ENCODE results near the gene CD244.

CD244 gene

GRCh38 chr1:160844447-160845232 is 18.0 kb downstream of the CD244 start:
- no peak for DNase-seq

GRCh38 chr1:160841079-160841478 is 21.6 kb downstream of the CD244 start:
- no peak for DNase-seq

DNA sequence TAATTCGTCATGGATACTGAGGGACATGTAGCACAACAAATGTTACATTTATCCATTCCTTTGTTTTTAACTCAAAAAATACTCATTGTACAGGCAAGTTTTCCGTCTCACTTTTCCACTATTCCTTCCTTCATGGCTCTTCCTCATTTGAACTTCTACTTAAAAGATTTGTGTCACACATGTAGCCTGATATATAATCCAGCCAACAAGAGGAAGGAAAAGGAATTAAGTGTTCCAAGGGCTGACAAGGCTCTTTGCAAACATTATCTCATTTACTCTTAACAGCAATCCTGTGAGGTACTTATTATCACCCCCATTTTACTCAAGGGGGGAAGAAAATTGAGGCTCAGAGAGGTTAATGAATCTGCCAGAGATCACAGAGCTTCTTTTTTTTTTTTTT is 22.9 kb downstream of the CD244 start:
- DNase-seq: no peak

DNA sequence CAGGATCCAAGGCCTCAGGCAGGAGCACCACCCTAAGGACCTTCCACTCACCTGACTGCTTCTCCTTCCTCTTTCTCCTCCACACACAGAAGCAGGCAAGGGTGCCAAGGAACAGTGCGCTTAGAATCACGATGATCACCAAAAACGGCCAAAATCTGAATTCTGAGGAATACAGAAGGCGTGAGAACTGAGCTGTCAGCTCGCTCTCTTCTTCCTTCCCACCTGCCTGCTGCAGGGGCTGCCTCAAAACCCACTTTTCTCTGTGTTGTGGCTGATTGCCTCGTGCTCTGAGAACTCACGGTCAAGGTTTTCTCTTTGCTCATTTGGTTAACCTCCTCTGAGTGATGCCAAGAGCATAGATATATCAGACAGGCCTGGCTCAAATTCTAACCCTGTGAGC is 23.8 kb downstream of the CD244 start:
- peak in 1 of 6 experiments; percentile 26 for DNase-seq

DNA sequence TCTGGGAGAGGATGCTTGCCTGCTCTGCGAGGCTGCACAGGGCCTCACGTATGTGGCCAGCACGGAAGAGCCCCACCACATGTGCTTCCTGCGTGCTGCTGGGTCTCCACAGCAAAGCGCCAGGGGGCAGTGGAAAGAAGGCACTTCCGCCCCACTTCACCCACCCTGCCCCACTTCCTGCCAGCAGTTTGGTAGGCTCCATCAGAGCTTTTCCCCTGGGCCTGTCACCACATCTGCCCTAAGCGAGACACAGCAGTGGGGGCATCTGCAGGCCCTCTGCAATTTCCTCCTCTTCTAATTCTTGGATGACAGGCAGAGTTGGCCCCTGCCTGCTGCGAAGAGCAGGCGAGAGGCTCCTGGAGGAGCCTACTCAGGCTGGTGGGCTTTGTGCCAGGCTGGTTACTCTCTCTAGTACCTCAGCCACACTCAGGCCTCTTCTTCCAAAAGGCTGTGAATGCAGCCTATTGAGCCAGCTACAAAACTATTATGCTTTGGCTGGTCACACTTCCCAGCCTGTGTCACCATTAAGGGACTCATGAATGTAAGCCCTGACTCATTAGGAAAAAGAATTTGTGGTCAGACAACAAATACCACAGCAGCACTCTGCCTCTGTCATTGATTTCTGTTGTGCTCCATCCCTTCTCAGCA is 25.0 kb downstream of the CD244 start:
- peak; percentile 62 to 90 (median 80) for DNase-seq

- no peak for DNase-seq
Observed at GRCh38 chr1:160836981-160837557, 25.6 kb downstream of the CD244 start.

DNA sequence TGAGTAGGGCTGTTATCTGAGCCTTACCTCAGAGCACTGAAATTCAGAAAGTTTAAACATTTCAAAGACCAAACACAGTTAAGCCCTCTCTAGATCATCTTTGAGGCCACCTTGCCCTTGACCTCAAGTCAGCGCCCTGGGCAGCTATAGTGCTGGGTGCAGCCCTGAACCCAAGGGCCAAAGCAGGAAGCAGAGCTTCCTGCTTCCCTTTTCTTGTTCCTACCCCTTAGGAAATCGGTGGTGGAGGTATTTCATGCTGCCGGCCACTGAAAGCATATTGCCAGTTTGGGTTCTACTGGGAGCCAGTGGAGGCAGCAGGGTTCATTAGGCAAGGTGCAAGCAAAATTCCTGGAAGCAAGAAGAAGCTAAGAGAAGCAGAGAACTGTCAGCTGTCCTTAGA is 26.1 kb downstream of the CD244 start:
- no peak for DNase-seq

DNA sequence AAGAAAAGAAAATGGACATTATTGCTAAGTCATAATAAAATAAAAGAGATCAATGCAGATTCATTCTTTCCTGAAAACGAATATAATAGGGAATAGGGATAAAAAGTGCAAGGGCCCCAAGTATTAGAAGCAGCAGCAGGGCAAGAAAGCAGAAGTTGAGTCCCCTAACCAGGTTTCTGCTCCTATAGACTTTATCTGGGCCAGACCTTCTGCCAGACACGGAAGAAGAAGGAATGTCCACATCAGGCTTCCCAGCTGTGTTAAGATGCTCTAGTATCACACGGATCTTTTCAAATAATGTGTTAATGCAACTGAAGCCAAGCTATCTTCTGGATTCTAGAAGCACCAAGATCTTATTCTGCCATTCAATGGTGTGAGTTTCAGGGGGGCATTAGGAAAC is 26.9 kb downstream of the CD244 start:
- no peak for DNase-seq

DNA sequence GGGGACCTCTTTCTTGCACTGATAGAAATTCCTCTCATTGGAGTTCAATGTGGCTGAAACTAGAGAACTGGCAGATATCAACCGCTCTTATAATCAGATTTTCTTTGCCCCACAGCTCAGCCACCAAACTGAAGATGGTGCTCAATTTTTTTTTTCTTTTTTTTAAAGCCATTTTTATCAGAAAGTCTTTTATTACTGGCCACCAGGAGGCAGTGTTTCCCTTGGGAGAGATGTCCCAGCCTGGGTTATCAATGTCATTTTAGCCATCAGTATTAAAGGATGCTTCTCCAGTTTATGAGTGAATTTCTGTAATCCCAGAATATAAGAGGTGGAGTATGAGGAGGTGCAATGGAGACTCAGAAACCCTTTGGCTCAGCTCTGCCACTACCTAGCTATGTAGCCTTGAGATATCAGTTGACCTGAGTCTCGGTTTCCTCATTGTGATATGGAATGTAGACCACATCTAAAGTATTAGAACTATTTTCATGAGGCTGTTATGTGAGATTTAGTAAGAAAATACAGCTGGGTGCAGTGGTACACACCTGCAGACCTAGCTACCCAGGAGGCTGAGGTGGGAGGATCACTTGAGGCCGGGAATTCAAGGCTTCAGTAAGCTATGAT is 27.6 kb downstream of the CD244 start:
- peak in 4 of 6 experiments; percentile 23 to 60 (median 28) for DNase-seq

GRCh38 chr1:160830321-160831153 is 32.1 kb downstream of the CD244 start:
- peak; percentile 20 to 75 (median 66) for DNase-seq

- DNase-seq: no peak
Observed at GRCh38 chr1:160829766-160830165, 32.9 kb downstream of the CD244 start.

DNA sequence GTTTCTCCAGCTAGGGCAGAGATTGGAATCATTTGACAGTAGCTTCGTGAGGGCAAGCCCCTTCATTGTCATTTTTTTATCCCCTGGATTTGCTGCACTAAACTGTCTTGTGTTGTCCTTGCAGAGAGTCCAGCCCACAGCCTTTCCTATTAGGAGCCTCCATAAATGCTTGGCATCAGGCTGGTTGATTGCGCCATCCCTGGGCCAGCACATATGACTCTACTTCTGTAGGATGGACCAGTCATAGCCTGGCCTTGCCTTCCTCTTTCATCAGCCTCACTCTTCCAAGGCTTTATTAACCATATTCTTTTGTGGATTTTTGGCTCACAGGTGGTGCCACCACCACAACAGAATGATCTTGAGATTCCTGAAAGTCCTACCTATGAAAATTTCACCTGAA is 35.3 kb downstream of the CD244 start:
- DNase-seq: no peak

DNA sequence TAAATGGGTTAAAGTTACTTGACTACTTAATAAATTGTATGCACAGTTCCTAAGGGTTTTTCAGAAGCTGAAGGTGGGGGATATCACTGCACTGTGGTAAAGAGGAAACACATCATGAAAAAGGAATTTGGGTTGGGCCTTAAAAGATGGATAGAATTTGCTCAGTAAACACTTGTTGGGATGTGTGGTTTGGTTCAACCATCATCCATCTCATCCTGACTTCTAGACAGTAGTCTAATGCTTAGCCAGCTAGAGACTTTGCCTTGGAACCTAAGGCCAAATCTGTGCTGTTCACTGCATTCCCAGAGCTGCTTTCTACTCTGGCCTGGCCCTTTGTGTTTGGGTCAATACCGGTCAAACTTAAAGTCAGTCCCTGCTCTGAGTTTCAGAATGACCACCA is 36.1 kb downstream of the CD244 start:
- no peak for DNase-seq

- no peak for DNase-seq
Observed at GRCh38 chr1:160823296-160823695, 39.4 kb downstream of the CD244 start.

DNA sequence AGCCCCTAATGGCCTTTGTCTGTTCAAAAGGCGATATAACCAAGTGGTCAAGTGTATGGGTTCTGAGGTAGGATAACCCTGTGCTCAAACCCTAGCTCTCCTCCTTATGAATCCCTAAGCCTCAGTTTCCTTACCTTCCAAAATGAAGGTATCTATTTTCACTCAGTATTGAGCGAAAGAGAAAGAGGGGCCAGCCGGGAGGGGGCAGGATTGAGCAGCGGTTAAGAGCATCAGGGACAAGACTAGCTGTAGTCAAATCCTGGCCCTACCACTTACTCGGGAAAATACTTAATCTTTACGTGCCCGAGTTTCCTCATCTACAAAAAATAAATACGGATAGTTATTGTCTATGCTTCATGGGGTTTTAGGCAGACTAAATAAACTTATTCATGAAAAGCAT is 41.1 kb downstream of the CD244 start:
- DNase-seq: no peak

DNA sequence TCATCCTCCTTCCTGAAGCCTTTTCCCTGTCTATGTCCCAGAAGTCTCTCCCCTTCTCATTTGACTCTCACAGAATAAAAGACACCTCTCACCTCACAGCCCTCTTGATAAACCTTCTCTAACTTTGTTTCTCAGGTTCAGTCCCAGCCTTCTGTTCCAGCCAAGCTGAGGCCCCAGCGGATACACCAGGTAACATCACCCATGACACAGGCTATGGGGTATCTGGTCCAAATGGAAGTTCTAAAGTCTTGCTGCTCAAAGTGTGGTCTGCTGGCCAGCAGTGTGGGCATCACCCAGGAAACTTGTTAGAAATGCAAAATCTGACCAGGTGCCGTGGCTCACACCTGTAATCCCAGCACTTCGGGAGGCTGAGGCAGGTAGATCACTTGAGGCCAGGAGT is 43.5 kb downstream of the CD244 start:
- DNase-seq: no peak

DNA sequence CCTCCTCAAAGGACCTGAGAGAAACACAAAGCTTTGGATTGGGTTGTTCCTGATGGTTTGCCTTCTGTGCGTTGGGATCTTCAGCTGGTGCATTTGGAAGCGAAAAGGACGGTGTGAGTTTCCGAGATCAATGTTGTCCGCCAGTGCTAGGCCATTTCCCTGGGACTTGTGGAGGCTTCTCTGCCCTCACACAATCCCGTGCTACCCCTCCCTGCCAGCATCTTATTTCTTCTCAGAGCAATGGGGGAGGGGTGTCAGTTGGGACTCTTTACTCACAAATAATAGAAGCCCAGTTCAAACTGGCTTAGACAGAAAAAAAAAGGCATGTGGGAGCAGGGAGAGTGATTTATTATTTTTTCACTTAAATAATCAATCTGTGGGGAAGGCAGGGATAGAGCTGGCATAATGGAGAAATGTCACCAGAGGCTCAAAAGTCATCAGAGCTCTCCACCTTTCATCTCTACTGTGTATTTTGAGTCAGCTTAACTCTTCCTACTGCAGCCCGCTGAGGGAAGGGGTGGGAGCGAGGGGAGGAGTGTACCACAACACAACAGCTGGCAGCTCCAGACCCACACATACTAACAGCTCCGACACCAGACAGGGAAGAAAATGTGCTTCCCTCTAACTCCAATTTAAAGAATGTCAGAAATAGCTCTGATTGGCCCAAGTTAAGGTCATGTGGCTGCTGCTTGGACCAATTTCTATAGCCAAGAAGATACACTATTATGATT is 44.3 kb downstream of the CD244 start:
- DNase-seq: no peak

DNA sequence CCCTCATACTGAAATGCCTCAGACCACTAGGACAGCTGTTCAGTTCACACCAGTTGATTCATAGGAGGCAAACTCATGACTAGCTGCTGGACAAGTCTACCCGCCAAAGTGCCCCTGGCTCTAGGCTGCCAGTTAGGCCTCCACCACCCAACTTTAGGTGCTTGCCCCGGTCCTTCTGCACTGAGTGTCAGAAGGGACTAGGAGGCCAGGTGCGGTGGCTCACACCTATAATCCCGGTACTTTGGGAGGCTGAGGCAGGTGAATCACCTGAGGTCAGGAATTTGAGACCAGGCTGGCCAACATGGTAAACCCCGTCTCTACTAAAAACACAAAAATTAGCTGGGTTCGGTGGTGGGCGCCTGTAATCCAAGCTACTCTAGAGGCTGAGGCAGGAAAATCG is 47.8 kb downstream of the CD244 start:
- no peak for DNase-seq

DNA sequence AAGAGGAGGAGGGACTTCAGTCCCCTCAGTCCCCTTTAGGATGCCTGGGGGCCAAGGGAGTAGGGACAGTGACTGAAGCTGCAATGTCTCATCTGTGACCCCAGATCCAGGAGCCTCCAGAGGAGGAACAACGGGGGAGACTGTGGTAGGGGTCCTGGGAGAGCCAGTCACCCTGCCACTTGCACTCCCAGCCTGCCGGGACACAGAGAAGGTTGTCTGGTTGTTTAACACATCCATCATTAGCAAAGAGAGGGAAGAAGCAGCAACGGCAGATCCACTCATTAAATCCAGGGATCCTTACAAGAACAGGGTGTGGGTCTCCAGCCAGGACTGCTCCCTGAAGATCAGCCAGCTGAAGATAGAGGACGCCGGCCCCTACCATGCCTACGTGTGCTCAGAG is 48.4 kb downstream of the CD244 start:
- DNase-seq: no peak

- no peak for DNase-seq
Observed at GRCh38 chr1:160813215-160813614, 49.5 kb downstream of the CD244 start.

- no peak for DNase-seq
Observed at GRCh38 chr1:160811147-160811546, 51.5 kb downstream of the CD244 start.

DNA sequence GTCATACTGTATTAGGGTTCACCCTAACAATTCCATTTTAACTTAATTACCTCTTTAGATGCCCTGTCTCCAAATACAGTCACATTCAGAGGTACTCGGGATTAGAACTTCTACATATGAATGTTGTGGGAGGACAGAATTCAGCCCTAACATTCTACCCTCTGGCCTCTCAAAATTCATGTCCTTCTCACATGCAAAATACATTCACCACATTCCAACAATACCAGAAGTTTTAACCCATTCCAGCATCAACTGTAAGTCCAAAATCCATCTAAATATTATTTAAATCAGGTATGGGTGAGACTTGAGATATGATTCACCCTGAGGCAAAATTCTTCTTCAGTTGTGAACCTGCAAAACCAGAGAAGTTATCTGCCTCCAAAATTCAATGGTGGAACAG is 52.2 kb downstream of the CD244 start:
- DNase-seq: no peak
